K562 (cell line): Measurements from ENCODE around the gene TP53TG5. TPM values are rescaled to one million over a fixed set of nuclear protein-coding genes. Genes with fewer than 3 reads are reported as not detected.
A peak's percentile ranks its signal among the peaks of the same experiment; 100 is the strongest.

Source experiments
- CBFA2T2 ChIP-seq: fragments of 450-650 bp; conservative IDR thresholded peaks from 2 replicates; pipeline ENCODE4 v1.6.1; 2017; ENCODE audit warnings: mild to moderate bottlenecking
- CC2D1A ChIP-seq: fragments of 450-650 bp; IDR thresholded peaks from 2 replicates; pipeline ENCODE4 v1.6.1; 2017; ENCODE audit warnings: mild to moderate bottlenecking
- CEBPB ChIP-seq: fragments of 450-650 bp; IDR thresholded peaks from 2 replicates; pipeline ENCODE4 v1.6.1; 2016; ENCODE audit warnings: missing genetic modification characterization, missing compliant biosample characterization
- DEAF1 ChIP-seq: fragments of 450-650 bp; formaldehyde crosslinking; IDR thresholded peaks from 2 replicates; pipeline ENCODE4 v1.4.0; 2020; ENCODE audit warnings: mild to moderate bottlenecking, moderate library complexity
- ESRRB ChIP-seq: fragments of 250-450 bp; sonication (Bioruptor Pico); IDR thresholded peaks from 2 replicates; pipeline ENCODE4 v1.5.0; 2020; ENCODE audit warnings: mild to moderate bottlenecking, moderate library complexity, borderline replicate concordance
- FOXJ3 ChIP-seq: sonication (generic); formaldehyde crosslinking; IDR thresholded peaks from 2 replicates; pipeline ENCODE4 v1.4.0; 2020; ENCODE audit warnings: mild to moderate bottlenecking, missing genetic modification reagents
- GMEB1 ChIP-seq: fragments of 250-450 bp; sonication (Bioruptor Pico); IDR thresholded peaks from 2 replicates; pipeline ENCODE4 v1.4.0; 2020; ENCODE audit warnings: mild to moderate bottlenecking
- KDM4B ChIP-seq, 2 experiments: fragments of 450-650 bp in 1 of 2; sonication (generic) in 1 of 2; IDR thresholded peaks; 2 replicates each; pipeline ENCODE4 v1.6.1; 2016 to 2017; ENCODE audit warnings: borderline replicate concordance in 2 of 2, antibody characterized with exemption in 1 of 2, low read depth in 1 of 2, mild to moderate bottlenecking in 1 of 2
- L3MBTL2 ChIP-seq: fragments of 450-650 bp; IDR thresholded peaks from 2 replicates; pipeline ENCODE4 v1.6.1; 2016; ENCODE audit warnings: mild to moderate bottlenecking, moderate library complexity
- MCM2 ChIP-seq: fragments of 450-650 bp; IDR thresholded peaks from 2 replicates; pipeline ENCODE4 v1.6.1; 2017; ENCODE audit warnings: low read depth, mild to moderate bottlenecking
- NONO ChIP-seq, 2 experiments: fragments of 200-400 bp in 1 of 2; fragments of 450-650 bp in 1 of 2; formaldehyde crosslinking in 1 of 2; IDR thresholded peaks; 2 replicates each; pipeline ENCODE4 v1.6.1; 2017; ENCODE audit warnings: low read depth in 2 of 2, mild to moderate bottlenecking in 2 of 2, moderate library complexity in 2 of 2, low read length in 1 of 2
- RB1 ChIP-seq: fragments of 450-650 bp; IDR thresholded peaks from 2 replicates; pipeline ENCODE4 v1.6.1; 2017; ENCODE audit warnings: low read depth, mild to moderate bottlenecking
- THRB ChIP-seq: fragments of 450-650 bp; formaldehyde crosslinking; conservative IDR thresholded peaks from 2 replicates; pipeline ENCODE4 v1.4.0; 2022; ENCODE audit warnings: mild to moderate bottlenecking, missing genetic modification characterization
- YBX1 ChIP-seq: fragments of 450-650 bp; IDR thresholded peaks from 2 replicates; pipeline ENCODE4 v1.7.1; 2016; ENCODE audit warnings: mild to moderate bottlenecking
- ZFP36 ChIP-seq: fragments of 150-350 bp; IDR thresholded peaks from 2 replicates; pipeline ENCODE4 v1.6.1; 2018; ENCODE audit warnings: low read length, low read depth; ENCODE audit not compliant: partially characterized antibody
- ZNF197 ChIP-seq: fragments of 200-800 bp; sonication (Bioruptor generic); IDR thresholded peaks from 2 replicates; pipeline ENCODE4 v1.6.1; 2016; ENCODE audit warnings: low read depth, missing genetic modification characterization, missing compliant biosample characterization
- ZNF24 ChIP-seq: fragments of 450-650 bp; IDR thresholded peaks from 2 replicates; pipeline ENCODE4 v1.6.1; 2016
- ZNF449 ChIP-seq: fragments of 250-450 bp; sonication (Bioruptor Pico); IDR thresholded peaks from 2 replicates; pipeline ENCODE4 v1.8.0; 2022; ENCODE audit warnings: moderate library complexity, mild to moderate bottlenecking, inconsistent platforms
- ZNF77 ChIP-seq: fragments of 250-450 bp; sonication (Bioruptor Pico); IDR thresholded peaks from 2 replicates; pipeline ENCODE4 v1.5.0; 2020
- polyA plus RNA-seq, 8 experiments: library from polyadenylated mRNA; depleted of rRNA in 4 of 8; stranded (reverse) in 5 of 8; unstranded in 3 of 8; fragments of >200 nt; fragmentation: Nextera tagmentation in 2 of 8; fragmentation: Illumina TruSeq in 1 of 8; extraction: Ambion mirVana in 2 of 8; extraction: Trizol in 1 of 8; gene quantifications; 2 replicates each; pipeline versions ENCODE4 v1.2.1 to v1.2.3, GENCODE V29; 2011 to 2014; ENCODE audit warnings: inconsistent platforms in 1 of 8, missing spikeins in 1 of 8
- total RNA-seq, 7 experiments: library from RNA; depleted of rRNA in 6 of 7; stranded (reverse); fragments of >200 nt in 6 of 7; fragmentation: Illumina TruSeq in 2 of 7; extraction: Trizol in 2 of 7; gene quantifications; 2 replicates each; pipeline versions ENCODE4 v1.2.1 to v1.2.3, GENCODE V29; 2011 to 2021; ENCODE audit warnings: low replicate concordance in 1 of 7

The TP53TG5 gene
- total and polyA plus RNA-seq, 9 of the 15 experiments (the other 6 are each of a cell fraction or from before 2014, with no cell fraction given) = 0.04 to 0.05 (median 0.04) TPM; not detected in 6

DNA sequence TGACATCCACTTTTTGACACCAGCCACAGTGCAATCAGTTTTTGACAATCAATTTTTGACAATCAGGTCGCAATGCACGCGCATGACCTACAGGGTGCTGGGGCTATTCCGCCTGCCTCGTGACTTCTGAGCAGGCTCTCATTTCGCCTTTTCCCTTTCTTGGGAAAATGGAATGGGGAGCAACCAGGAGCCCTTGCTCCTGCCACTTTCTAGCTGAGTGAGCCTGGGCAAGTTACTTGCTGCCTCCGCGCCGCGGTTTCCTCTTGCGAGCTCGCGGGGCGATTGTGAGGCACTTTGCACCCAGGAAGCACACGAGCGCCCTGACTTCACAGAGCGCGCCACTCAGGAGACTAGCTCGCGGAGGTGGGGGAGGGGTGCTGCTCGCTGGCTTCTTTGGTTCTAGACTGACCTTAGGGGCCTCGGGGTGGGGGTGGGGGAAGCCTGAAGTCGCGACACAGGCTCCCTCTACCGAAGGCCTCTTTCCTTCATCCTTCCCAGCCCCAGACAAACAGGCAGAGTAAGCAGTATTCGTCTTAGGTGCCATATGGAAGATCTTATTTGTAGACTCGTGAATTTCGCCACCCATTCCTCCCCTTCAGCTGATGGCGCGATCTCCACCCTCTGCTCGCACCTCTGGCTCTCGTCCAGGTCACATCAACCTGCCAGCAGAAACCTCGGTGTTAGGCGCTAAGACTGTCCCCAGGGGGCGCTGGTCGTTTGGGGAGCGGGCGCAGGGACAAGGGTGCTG lies 4.6 kb downstream of the TP53TG5 start (continued):
- no peak for TF ChIP-seq CBFA2T2
- TF ChIP-seq MCM2 = no peak
- TF ChIP-seq CEBPB (tag) = peak; percentile 43; the same call in 1 of the 2 replicates
- 0 out of 2 replicates have a peak, but pooled peaks have one; percentile 12 for TF ChIP-seq ZNF24
- TF ChIP-seq GMEB1 (CRISPR knock-in tag) = 0 out of 2 replicates have a peak, but pooled peaks have one; percentile 24
- TF ChIP-seq CC2D1A = peak; percentile 76
- TF ChIP-seq ZNF197 (CRISPR knock-in tag) = peak; percentile 26; the same call in 1 of the 2 replicates
- TF ChIP-seq FOXJ3 (CRISPR knock-in tag) = no peak
- TF ChIP-seq ZFP36 = peak; percentile 24
- peak; percentile 82 for TF ChIP-seq RB1
- TF ChIP-seq KDM4B (IDR thresholded peaks at IDR 0.05; ENCODE audit: borderline replicate concordance in 2 of 2, low read depth in 1 of 2) = no peak
- no peak for TF ChIP-seq ZNF77 (CRISPR knock-in tag)
- 0 out of 4 replicates have a peak, but pooled peaks of 1 of the 2 experiments have one; percentile 54 for TF ChIP-seq NONO (IDR thresholded peaks at IDR 0.05; ENCODE audit: low read depth in 2 of 2, low read length in 1 of 2)
- TF ChIP-seq ZNF449 (CRISPR knock-in tag) = no peak
- peak; percentile 94 for TF ChIP-seq DEAF1 (CRISPR knock-in tag)
- TF ChIP-seq THRB = 0 out of 2 replicates have a peak, but pooled peaks have one; percentile 63
- TF ChIP-seq YBX1 = no peak
- peak; percentile 81; the same call in 1 of the 2 replicates for TF ChIP-seq L3MBTL2
- TF ChIP-seq ESRRB (CRISPR knock-in tag) = no peak
